MCF 10A (cell line): ENCODE data around the gene INTS11. TPM values are rescaled to one million over a fixed set of nuclear protein-coding genes. Genes with fewer than 3 reads are reported as not detected.

Source experiments
- BruUV-seq: library from RNA; stranded (reverse); fragments of 400-500 nt; replicated peaks from 2 replicates; lab custom pipeline; 2021; lab: Mats Ljungman, UMichigan
- CTCF ChIA-PET: fragments of 300-600 bp; sonication (Branson Sonifier 250); formaldehyde crosslinking; extraction: SDS; loops from one replicate; lab custom pipeline; 2021; ENCODE audit warnings: antibody characterized with exemption, inconsistent platforms; lab: Yijun Ruan, JAX
- POLR2A ChIA-PET: fragments of 300-600, 350-650 bp; sonication (Branson Sonifier 250); formaldehyde crosslinking; extraction: SDS; loops from one replicate; lab custom pipeline; 2020; ENCODE audit warnings: antibody characterized with exemption, inconsistent platforms; lab: Yijun Ruan, JAX
- DNase-seq: peaks from one replicate; pipeline ENCODE4 v3.0.0-alpha.2; 2018; ENCODE audit not compliant: unreplicated experiment
- H3K27ac Mint-ChIP-seq: one replicate; pipeline ENCODE4 v1.8.0; 2022; ENCODE audit warnings: mild to moderate bottlenecking, low read depth, mixed read lengths; ENCODE audit not compliant: unreplicated experiment
- H3K27me3 Mint-ChIP-seq: one replicate; pipeline ENCODE4 v1.8.0; 2022; ENCODE audit warnings: mixed read lengths; ENCODE audit not compliant: insufficient read depth, unreplicated experiment
- H3K36me3 Mint-ChIP-seq: one replicate; pipeline ENCODE4 v1.8.0; 2022; ENCODE audit warnings: mild to moderate bottlenecking, moderate library complexity, mixed read lengths; ENCODE audit not compliant: insufficient read depth, unreplicated experiment
- H3K4me1 Mint-ChIP-seq: one replicate; pipeline ENCODE4 v1.8.0; 2022; ENCODE audit warnings: mixed read lengths; ENCODE audit not compliant: insufficient read depth, unreplicated experiment
- H3K4me3 Mint-ChIP-seq: one replicate; pipeline ENCODE4 v1.8.0; 2022; ENCODE audit warnings: mild to moderate bottlenecking, moderate library complexity, mixed read lengths; ENCODE audit not compliant: unreplicated experiment
- H3K9me3 Mint-ChIP-seq: one replicate; pipeline ENCODE4 v1.8.0; 2022; ENCODE audit warnings: mixed read lengths; ENCODE audit not compliant: unreplicated experiment
- intact Hi-C: fragments of 100-400 bp; cut with micrococcal nuclease; formaldehyde crosslinking; loops from 2 replicates; pipeline ENCODE4 v1.14.1; 2022
- total RNA-seq: library from RNA; stranded (reverse); gene quantifications from 2 replicates; pipeline ENCODE4 v1.2.3, GENCODE V29; 2022
- TF ChIP-seq, protein P1 (sequence below): fragments of 200-600 bp; IDR thresholded peaks from one replicate; pipeline ENCODE4 v1.8.0; 2022; ENCODE audit warnings: antibody characterized with exemption, mild to moderate bottlenecking; ENCODE audit not compliant: unreplicated experiment

INTS11 gene
- total RNA-seq, 1 experiment from 2014 or later: 122 TPM

DNA sequence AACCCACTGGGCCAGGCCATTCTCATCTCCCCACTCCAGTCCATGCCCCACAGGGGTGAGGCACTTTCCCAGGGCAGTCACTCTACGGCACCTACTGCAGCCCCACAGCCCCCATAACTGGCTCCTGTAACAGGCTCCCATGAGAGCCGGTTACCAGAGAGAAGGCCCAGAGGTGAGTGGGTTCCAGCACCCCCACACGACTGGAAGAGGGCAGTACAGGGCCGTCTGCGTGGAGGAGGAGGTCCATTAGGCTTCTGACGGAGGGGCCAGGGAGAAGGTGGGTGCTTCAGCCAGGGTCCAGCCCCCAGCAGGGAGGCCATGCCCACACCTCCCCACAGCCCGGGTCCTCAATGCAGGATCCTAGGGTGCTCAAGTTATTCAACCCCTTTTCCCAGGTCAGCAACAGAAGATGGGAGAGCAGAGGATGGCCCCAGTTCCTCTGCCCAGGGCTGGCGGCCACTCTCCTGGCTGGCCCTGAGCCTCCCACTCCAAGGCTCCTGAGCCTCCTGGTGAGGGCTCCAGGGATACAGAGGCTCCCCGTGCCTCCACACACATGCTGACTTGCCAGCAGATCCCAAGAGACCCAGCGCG lies 18.3 kb downstream of the INTS11 start:
- no peak for DNase-seq
- Mint-ChIP-seq H3K27ac (peak overlapping the region; percentile 63), H3K4me1 (peaks cover 23% of the 10 kb centered on the region), H3K36me3 (peaks cover 25% of the 10 kb centered on the region), H3K9me3 (no peaks in the 10 kb centered on the region), H3K4me3 (peak overlapping the region; percentile 81), H3K27me3 (no peaks in the 10 kb centered on the region)
- ChIA-PET CTCF (interaction anchor here (1.3 kb wide), 1 partner anchor 38 kb away, joined by 3 read pairs; no protein-coding TSS in a partner anchor), POLR2A (interaction anchor here (0.9 to 1.6 kb wide), 6 partner anchors 12 to 285 kb away, joined by 3 to 8 read pairs (median 5); no protein-coding TSS in a partner anchor)
- intact Hi-C loops: no loop called here
- TF ChIP-seq, protein P1, sequence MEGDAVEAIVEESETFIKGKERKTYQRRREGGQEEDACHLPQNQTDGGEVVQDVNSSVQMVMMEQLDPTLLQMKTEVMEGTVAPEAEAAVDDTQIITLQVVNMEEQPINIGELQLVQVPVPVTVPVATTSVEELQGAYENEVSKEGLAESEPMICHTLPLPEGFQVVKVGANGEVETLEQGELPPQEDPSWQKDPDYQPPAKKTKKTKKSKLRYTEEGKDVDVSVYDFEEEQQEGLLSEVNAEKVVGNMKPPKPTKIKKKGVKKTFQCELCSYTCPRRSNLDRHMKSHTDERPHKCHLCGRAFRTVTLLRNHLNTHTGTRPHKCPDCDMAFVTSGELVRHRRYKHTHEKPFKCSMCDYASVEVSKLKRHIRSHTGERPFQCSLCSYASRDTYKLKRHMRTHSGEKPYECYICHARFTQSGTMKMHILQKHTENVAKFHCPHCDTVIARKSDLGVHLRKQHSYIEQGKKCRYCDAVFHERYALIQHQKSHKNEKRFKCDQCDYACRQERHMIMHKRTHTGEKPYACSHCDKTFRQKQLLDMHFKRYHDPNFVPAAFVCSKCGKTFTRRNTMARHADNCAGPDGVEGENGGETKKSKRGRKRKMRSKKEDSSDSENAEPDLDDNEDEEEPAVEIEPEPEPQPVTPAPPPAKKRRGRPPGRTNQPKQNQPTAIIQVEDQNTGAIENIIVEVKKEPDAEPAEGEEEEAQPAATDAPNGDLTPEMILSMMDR: no peak
- no TSS peak for BruUV-seq

DNA sequence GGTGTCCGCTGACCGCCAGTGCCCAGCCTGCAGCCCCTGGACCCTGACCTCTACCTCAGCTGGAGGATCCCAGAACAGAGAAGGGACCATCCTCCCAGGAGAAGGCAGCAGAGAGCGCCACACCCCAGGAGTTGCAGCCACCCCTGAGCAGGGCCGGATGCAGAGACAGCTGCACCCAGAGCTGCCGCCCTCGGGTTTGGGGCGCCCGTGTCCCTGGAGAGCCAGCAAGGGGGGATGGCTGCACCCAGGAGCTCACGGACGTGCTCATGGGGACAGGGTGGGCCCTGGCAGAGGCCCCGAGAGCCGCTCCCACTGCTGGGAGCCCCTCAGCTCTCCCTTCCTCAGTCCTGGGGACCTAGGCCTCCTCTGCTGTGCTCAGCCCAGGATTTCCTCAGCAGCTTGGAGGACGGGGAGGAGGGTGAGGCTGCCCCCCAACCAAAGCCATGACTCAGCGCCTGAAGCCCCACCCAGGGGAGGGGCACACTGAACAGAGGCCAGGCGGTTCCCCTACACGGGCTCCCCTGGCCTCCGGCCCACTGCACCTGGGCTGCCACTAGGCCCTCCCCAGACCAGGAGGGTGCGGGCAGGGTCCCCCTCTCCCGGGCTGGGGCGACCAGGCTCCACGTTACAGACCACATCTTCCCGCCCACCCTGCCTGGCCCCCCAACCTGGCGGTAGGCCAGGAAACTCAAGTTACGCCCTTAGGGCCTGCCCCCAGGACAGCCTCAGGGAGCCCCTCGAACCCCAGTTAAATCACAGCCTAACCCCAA lies 19.0 kb downstream of the INTS11 start:
- intact Hi-C loops: no loop called here
- Mint-ChIP-seq H3K4me1 (peaks cover 23% of the 10 kb centered on the region), H3K9me3 (no peaks in the 10 kb centered on the region), H3K36me3 (peaks cover 19% of the 10 kb centered on the region), H3K27me3 (no peaks in the 10 kb centered on the region), H3K4me3 (peak overlapping the region; percentile 81), H3K27ac (peak overlapping the region; percentile 63)
- POLR2A ChIA-PET: interaction anchor here (0.9 to 1.6 kb wide), 10 partner anchors 13 to 284 kb away, joined by 3 to 8 read pairs (median 6); partner anchors contain the start of genes AURKAIP1 and UBE2J2
- CTCF ChIA-PET: interaction anchor here (0.9 to 1.1 kb wide), 4 partner anchors 13 to 183 kb away, joined by 3 to 4 read pairs (median 4); no protein-coding TSS in a partner anchor
- TF ChIP-seq, protein P1: peak; percentile 17
- BruUV-seq: no TSS peak
- peak; percentile 82 for DNase-seq

DNA sequence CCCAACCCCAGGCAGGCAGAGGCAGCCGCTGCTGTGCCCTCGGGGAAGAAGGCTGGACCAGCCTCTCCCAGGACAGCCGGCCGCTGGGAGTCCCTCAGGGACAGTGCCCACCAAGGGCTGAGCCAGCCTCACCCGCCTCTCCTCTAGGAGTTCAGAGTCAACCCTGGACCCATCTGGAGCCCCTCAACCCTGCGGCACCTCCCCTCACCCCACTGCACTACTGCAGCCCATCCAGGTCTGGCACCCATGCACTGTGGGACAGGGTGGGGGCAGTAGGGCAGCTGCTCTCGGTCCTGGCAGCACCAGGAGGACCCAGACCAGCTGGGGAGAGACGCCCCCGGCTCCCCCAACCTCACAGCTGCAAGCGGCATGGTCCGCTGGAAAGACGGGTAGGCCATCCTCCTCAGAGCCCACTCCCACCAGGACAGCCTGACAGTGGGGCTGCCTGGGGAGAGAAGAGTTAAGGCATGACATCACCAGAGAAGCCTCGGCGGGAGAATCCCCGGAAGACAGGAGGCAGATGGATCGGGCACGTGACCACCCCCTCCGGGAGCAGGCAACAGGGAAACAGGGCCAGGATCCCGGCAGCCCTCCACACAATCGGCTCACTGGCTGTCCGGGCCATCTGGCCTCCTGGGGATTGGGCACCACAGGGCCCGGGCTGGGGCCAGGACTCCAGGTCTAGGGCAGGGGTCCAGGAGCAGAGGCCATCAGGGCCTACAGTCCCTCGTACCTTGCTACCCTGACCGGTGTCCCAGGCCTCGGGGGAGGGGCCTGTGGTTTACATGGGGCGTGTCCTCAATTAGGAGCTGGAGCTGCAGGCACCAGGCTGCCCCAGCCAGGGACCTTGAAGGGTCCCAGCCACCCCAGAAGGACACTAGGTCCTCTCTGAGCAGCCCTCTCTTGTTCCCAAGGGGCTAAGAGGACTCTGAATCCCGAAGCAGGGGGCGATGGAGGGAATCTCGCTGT lies 19.8 kb downstream of the INTS11 start:
- Mint-ChIP-seq H3K4me1 (peaks cover 23% of the 10 kb centered on the region), H3K27me3 (no peaks in the 10 kb centered on the region), H3K9me3 (no peaks in the 10 kb centered on the region), H3K27ac (no peak overlapping the region), H3K36me3 (peaks cover 16% of the 10 kb centered on the region), H3K4me3 (peak overlapping the region; percentile 81)
- BruUV-seq: no TSS peak
- ChIA-PET CTCF (interaction anchor here (0.7 to 1.1 kb wide), 5 partner anchors 12 to 182 kb away, joined by 3 to 4 read pairs (median 4); no protein-coding TSS in a partner anchor), POLR2A (interaction anchor here (0.9 to 1.6 kb wide), 11 partner anchors 13 to 283 kb away, joined by 3 to 8 read pairs (median 5); partner anchors contain the start of genes AURKAIP1 and UBE2J2)
- intact Hi-C loops: no loop called here
- TF ChIP-seq, protein P1: no peak
- peak; percentile 71 for DNase-seq
